Measurements from ENCODE around the gene WDR18. TPM values are rescaled to one million over a fixed set of nuclear protein-coding genes. Genes with fewer than 3 reads are reported as not detected.

Gene WDR18
- total RNA-seq, 1 experiment from 2014 or later, result 56.7 TPM

- Histone ChIP-seq H3K27ac (ENCODE audit: low read length) (peak overlapping the region; percentile 16; the same call in 1 of the 2 replicates), H3K9ac (ENCODE audit: low read length) (0 out of 2 replicates have a peak overlapping the region, but pooled peaks have one; percentile 25), H3K79me2 (ENCODE audit: low read length) (no peaks in the 10 kb centered on the region), H3K4me1 (ENCODE audit: insufficient read depth, low read length) (peaks cover 16% of the 10 kb centered on the region; the same call in 1 of the 2 replicates), H3K4me2 (ENCODE audit: low read length) (peak overlapping the region; percentile 95), H3K27me3 (ENCODE audit: low read length) (no peaks in the 10 kb centered on the region), H3F3A (ENCODE audit: low read length, unreplicated experiment) (no peaks in the 10 kb centered on the region), H3K36me3 (ENCODE audit: low read depth, low read length) (no peaks in the 10 kb centered on the region), H2AFZ (ENCODE audit: low read length) (peak overlapping the region; percentile 73), H3K9me2 (replicated peaks; ENCODE audit: low read length) (no peaks in the 10 kb centered on the region), H3K9me3 (ENCODE audit: low read length) (no peaks in the 10 kb centered on the region), H3K4me3 (ENCODE audit: low read length) (peak overlapping the region; percentile 77), H4K20me1 (ENCODE audit: low read length) (no peaks in the 10 kb centered on the region)
- ChIA-PET POLR2A (ENCODE audit: unreplicated experiment) (no interaction called here), CTCF (no interaction called here)
- BruUV-seq (replicated peaks), result no TSS peak
- ATAC-seq (peak; percentile 18), DNase-seq (peak; percentile 70)
- TF ChIP-seq EZH2phosphoT487 (IDR thresholded peaks at IDR 0.05; ENCODE audit: borderline replicate concordance, low read length) (no peak), EZH2 (IDR thresholded peaks at IDR 0.05; ENCODE audit: low read length, unreplicated experiment) (no peak)
- intact Hi-C loops (cut with micrococcal nuclease), result no loop called here
Measured at GRCh38 chr19:1041835-1042685, 57.9 kb downstream of the WDR18 start.

DNA sequence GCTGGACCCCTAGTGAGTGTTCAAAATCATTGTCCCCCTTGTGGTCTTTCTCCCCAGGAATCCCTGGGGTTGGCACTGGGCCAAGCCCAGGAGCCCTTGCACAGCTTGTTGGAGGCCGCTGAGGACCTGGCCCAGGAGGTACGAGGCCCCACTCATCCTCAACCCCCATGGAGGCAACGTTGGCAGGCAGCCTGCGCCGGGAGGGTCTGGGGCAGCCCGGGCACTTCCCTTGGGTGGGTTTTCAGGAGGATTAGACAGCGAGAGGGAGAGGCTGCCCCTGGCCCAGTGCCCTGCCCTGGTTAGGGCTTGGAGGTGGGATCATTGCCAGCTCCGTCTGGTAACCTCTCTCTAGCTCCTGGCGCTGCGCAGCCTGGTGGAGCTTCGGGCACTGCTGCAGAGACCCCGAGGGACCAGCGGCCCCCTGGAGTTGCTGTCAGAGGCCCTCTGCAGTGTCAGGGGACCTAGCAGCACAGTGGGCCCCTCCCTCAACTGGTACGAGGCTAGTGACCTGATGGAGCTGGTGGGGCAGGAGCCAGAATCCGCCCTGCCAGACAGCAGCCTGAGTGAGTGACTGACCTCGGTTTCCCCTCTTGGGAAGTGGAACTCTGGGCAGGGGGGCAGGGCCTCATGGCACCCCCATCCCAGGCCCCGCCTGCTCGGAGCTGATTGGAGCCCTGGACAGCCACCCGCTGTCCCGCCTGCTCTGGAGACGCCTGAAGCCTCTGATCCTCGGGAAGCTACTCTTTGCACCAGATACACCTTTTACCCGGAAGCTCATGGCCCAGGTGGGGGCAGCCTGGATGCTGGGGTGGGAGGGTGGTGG lies 58.8 kb downstream of the WDR18 start:
- BruUV-seq (replicated peaks), result TSS peak; percentile 9
- POLR2A ChIA-PET (ENCODE audit: unreplicated experiment), result interaction anchor here (0.5 to 0.6 kb wide), 2 partner anchors 18 to 167 kb away, joined by 6 to 9 read pairs; no protein-coding TSS in a partner anchor
- H3K27ac ChIP-seq (ENCODE audit: low read length), result peak overlapping the region; percentile 16; the same call in 1 of the 2 replicates
- H3K9me2 ChIP-seq (replicated peaks; ENCODE audit: low read length), result no peaks in the 10 kb centered on the region
- H3K36me3 ChIP-seq (ENCODE audit: low read depth, low read length), result no peaks in the 10 kb centered on the region
- no peak for ATAC-seq
- H3K4me1 ChIP-seq (ENCODE audit: insufficient read depth, low read length), result peaks cover 16% of the 10 kb centered on the region; the same call in 1 of the 2 replicates
- no peaks in the 10 kb centered on the region for H3K79me2 ChIP-seq (ENCODE audit: low read length)
- CTCF ChIA-PET, result no interaction called here
- H4K20me1 ChIP-seq (ENCODE audit: low read length), result no peaks in the 10 kb centered on the region
- peak overlapping the region; percentile 95; the same call in 1 of the 2 replicates for H3K4me2 ChIP-seq (ENCODE audit: low read length)
- TF ChIP-seq EZH2phosphoT487 (IDR thresholded peaks at IDR 0.05; ENCODE audit: borderline replicate concordance, low read length) (no peak), CTCF (conservative IDR thresholded peaks at IDR 0.05; ENCODE audit: low read depth, low read length) (no peak), EZH2 (IDR thresholded peaks at IDR 0.05; ENCODE audit: low read length, unreplicated experiment) (no peak)
- H3K27me3 ChIP-seq (ENCODE audit: low read length), result no peaks in the 10 kb centered on the region
- H2AFZ ChIP-seq (ENCODE audit: low read length), result no peak overlapping the region
- H3K9me3 ChIP-seq (ENCODE audit: low read length), result no peaks in the 10 kb centered on the region
- no peaks in the 10 kb centered on the region for H3F3A ChIP-seq (ENCODE audit: low read length, unreplicated experiment)
- intact Hi-C loops (cut with micrococcal nuclease), result no loop called here
- no peak for DNase-seq
- H3K4me3 ChIP-seq (ENCODE audit: low read length), result peak overlapping the region; percentile 77; the same call in 1 of the 2 replicates
- H3K9ac ChIP-seq (ENCODE audit: low read length), result 0 out of 2 replicates have a peak overlapping the region, but pooled peaks have one; percentile 25

Other genes starting within 250 kb of the WDR18 start
- gene MISP, start 233.2 kb upstream of the WDR18 start, total RNA-seq (2014; rRNA removed), result 115 and 130 TPM in 2 replicates
- gene PTBP1, start 186.9 kb upstream of the WDR18 start, total RNA-seq (2014; rRNA removed), result 395 and 412 TPM in 2 replicates
- gene PLPPR3, start 162.4 kb upstream of the WDR18 start, total RNA-seq (2014; rRNA removed), result not detected in 2 replicates
- gene AZU1, start 156.5 kb upstream of the WDR18 start, total RNA-seq (2014; rRNA removed), result not detected in 2 replicates
- 0.29 and 0.40 TPM in 2 replicates for gene PRTN3, start 143.3 kb upstream of the WDR18 start, total RNA-seq (2014; rRNA removed)
- not detected in 2 replicates for gene ELANE, start 132.0 kb upstream of the WDR18 start, total RNA-seq (2014; rRNA removed)
- 22.4 and 38.0 TPM in 2 replicates for gene CFD, start 124.7 kb upstream of the WDR18 start, total RNA-seq (2014; rRNA removed)
- 25.9 and 41.6 TPM in 2 replicates for gene MED16, start 91.2 kb upstream of the WDR18 start, total RNA-seq (2014; rRNA removed)
- gene RNU6-9, start 90.9 kb upstream of the WDR18 start, total RNA-seq (2014; rRNA removed), result not detected in 2 replicates
- gene R3HDM4, start 71.1 kb upstream of the WDR18 start, total RNA-seq (2014; rRNA removed), result 34.0 and 44.9 TPM in 2 replicates
- gene KISS1R, start 67.0 kb upstream of the WDR18 start, total RNA-seq (2014; rRNA removed), result 1.2 and 3.9 TPM in 2 replicates
- 5.6 and 13.9 TPM in 2 replicates for gene ARID3A, start 58.3 kb upstream of the WDR18 start, total RNA-seq (2014; rRNA removed)
- 0.63 and 0.69 TPM in 2 replicates for gene GRIN3B, start 16.1 kb downstream of the WDR18 start, total RNA-seq (2014; rRNA removed)
- 136 and 162 TPM in 2 replicates for gene TMEM259, start 36.8 kb downstream of the WDR18 start, total RNA-seq (2014; rRNA removed)
- not detected in 2 replicates for gene RNU6-2, start 37.2 kb downstream of the WDR18 start, total RNA-seq (2014; rRNA removed)
- gene CNN2, start 42.3 kb downstream of the WDR18 start, total RNA-seq (2014; rRNA removed), result 97.9 and 107 TPM in 2 replicates
- 27.3 and 31.3 TPM in 2 replicates for gene ABCA7, start 55.8 kb downstream of the WDR18 start, total RNA-seq (2014; rRNA removed)
- 45.3 and 68.4 TPM in 2 replicates for gene ARHGAP45, start 82.8 kb downstream of the WDR18 start, total RNA-seq (2014; rRNA removed)
- gene POLR2E, start 111.0 kb downstream of the WDR18 start, total RNA-seq (2014; rRNA removed), result 335 and 375 TPM in 2 replicates
- 517 and 644 TPM in 2 replicates for gene GPX4, start 119.6 kb downstream of the WDR18 start, total RNA-seq (2014; rRNA removed)
- 62.4 and 75.0 TPM in 2 replicates for gene SBNO2, start 189.9 kb downstream of the WDR18 start, total RNA-seq (2014; rRNA removed)
- 82.4 and 93.0 TPM in 2 replicates for gene STK11, start 221.4 kb downstream of the WDR18 start, total RNA-seq (2014; rRNA removed)